Gastroesophageal sphincter (tissue), 4 donors: ENCODE measurements around the gene PPP2R5C. TPM values are rescaled to one million over a fixed set of nuclear protein-coding genes. Genes with fewer than 3 reads are reported as not detected.

Source experiments
- ATAC-seq: fragments of 150-250 bp; one replicate; pipeline ENCODE4 v1.9.1; 2016; ENCODE audit warnings: mild to moderate bottlenecking, moderate library complexity
- H3K27ac ChIP-seq, 4 donors: fragments of 200-600 bp; sonication (generic) in 3 of 4; 1 replicate in 3 of 4; 2 replicates in 1 of 4; pipeline ENCODE4 v1.5.1; 2016 to 2019
- H3K27me3 ChIP-seq: fragments of 200-600 bp; sonication (generic); one replicate; pipeline ENCODE4 v1.5.1; 2019
- H3K36me3 ChIP-seq, 2 donors: fragments of 200-600 bp; sonication (generic); one replicate each; pipeline ENCODE4 v1.5.1; 2019; ENCODE audit warnings: control low read depth in 1 of 2
- H3K4me1 ChIP-seq, 3 donors: fragments of 200-600 bp; sonication (generic); 1 replicate in 2 of 3; 2 replicates in 1 of 3; pipeline ENCODE4 v1.5.1; 2016 to 2019; ENCODE audit warnings: control low read depth in 2 of 3
- H3K4me3 ChIP-seq, 2 donors: fragments of 200-600 bp; sonication (generic); one replicate each; pipeline ENCODE4 v1.5.1; 2019; ENCODE audit warnings: mild to moderate bottlenecking in 1 of 2, moderate library complexity in 1 of 2
- H3K9me3 ChIP-seq, 3 donors: fragments of 200-600 bp; sonication (generic); one replicate each; pipeline ENCODE4 v1.5.1; 2017 to 2019; ENCODE audit warnings: control low read depth in 2 of 3
- CTCF ChIP-seq, 4 experiments: fragments of 200-600 bp in 2 of 4; fragments of 450-650 bp in 2 of 4; sonication (generic) in 1 of 4; IDR thresholded peaks; one replicate each; pipeline ENCODE4 v1.5.1; 2017 to 2019; ENCODE audit warnings: antibody characterized with exemption in 4 of 4, mild to moderate bottlenecking in 2 of 4, moderate library complexity in 2 of 4
- EP300 ChIP-seq: sonication (generic); formaldehyde crosslinking; IDR thresholded peaks from one replicate; pipeline ENCODE4 v1.6.1; 2017; ENCODE audit warnings: antibody characterized with exemption, mild to moderate bottlenecking
- POLR2A ChIP-seq, 2 donors: fragments of 450-650 bp; IDR thresholded peaks; one replicate each; pipeline ENCODE4 v1.6.1; 2017; ENCODE audit warnings: antibody characterized with exemption in 2 of 2, mild to moderate bottlenecking in 2 of 2, moderate library complexity in 1 of 2
- POLR2AphosphoS5 ChIP-seq: sonication (generic); formaldehyde crosslinking; IDR thresholded peaks from one replicate; pipeline ENCODE4 v1.6.1; 2017; ENCODE audit warnings: antibody characterized with exemption
- WGBS, 2 donors: methylation state at CpG; one replicate each; pipeline ENCODE4 v1.1.5; 2018; ENCODE audit warnings: low coverage in 1 of 2; 5-methylcytosine and 5-hydroxymethylcytosine counted together
- total RNA-seq, 4 donors: library from RNA; depleted of rRNA; stranded (reverse); fragments of >200 nt; gene quantifications; one replicate each; pipeline ENCODE4 v1.1.0, GENCODE V29; 2016

The PPP2R5C gene
- total RNA-seq, 4 donors from 2014 or later, result 123 to 199 (median 131) TPM

DNA sequence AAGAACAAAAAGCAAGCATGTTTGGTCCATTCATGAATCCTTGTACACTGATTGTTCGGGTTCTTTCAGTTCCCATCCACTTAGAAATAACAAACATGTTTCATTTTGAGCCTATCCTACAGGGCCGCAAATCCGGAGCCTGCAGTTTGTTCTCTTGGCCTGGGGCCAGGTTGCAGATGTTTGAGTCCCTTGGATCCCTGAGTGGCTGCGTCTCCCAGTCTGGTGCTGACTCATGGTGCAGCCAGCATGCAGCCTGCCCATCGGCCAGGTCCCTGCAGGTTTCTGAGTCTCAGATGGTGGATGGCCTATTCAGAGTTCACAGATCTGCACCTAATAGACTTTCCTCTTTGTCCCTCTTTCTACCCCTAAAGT lies 201.0 kb downstream of the PPP2R5C start:
- no peak for ATAC-seq
- no peaks in the 10 kb centered on the region for H3K9me3 ChIP-seq
- no peak for TF ChIP-seq POLR2AphosphoS5
- TF ChIP-seq CTCF (IDR thresholded peaks at IDR 0.05), result no peak
- TF ChIP-seq EP300, result no peak
- no peak for TF ChIP-seq POLR2A (IDR thresholded peaks at IDR 0.05)
- H3K27ac ChIP-seq, result peak overlapping the region in 3 of 4 donors; percentile 65 to 97 (median 95)
- H3K4me3 ChIP-seq, result no peak overlapping the region
- 36 to 52% methylated on average over 2 to 3 of the region's 5 CpGs for WGBS, 2 donors
- no peaks in the 10 kb centered on the region for H3K36me3 ChIP-seq
- peaks cover 0 to 53% (median 13%) of the 10 kb centered on the region in 3 donors for H3K4me1 ChIP-seq
- no peaks in the 10 kb centered on the region for H3K27me3 ChIP-seq

DNA sequence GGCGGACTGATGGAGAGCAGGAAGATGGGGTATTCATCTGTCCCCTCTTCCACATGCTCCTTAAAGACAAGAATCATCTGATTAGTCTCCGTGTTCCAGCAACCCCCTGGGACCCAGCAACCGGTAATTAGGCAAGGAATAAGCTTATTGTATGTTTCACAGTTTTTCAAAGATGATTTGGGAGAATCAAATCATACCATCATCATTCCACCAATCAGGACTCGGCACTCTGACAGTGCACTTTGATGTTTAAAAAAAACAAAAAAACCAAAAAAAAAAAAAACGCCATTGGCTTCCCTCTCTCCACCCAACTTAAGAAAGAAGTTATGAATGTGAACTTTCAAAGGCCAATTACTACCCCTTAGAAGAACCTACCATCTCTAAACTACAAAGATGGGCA lies 201.5 kb downstream of the PPP2R5C start:
- TF ChIP-seq CTCF (IDR thresholded peaks at IDR 0.05) (no peak), EP300 (no peak), POLR2A (IDR thresholded peaks at IDR 0.05) (no peak), POLR2AphosphoS5 (no peak)
- no peak overlapping the region for H3K4me3 ChIP-seq
- H3K9me3 ChIP-seq, result no peaks in the 10 kb centered on the region
- no peak for ATAC-seq
- H3K36me3 ChIP-seq, result no peaks in the 10 kb centered on the region
- 76 to 89% methylated on average over 5 of the region's 5 CpGs for WGBS, 2 donors
- H3K4me1 ChIP-seq, result peaks cover 0 to 59% (median 13%) of the 10 kb centered on the region in 3 donors
- peak overlapping the region in 3 of 4 donors; percentile 65 to 97 (median 95) for H3K27ac ChIP-seq
- no peaks in the 10 kb centered on the region for H3K27me3 ChIP-seq

- ATAC-seq, result no peak
- WGBS, 2 donors, result 22 to 92% methylated on average over 2 to 8 of the region's 20 CpGs
- Histone ChIP-seq H3K27ac (peak overlapping the region; percentile 21 to 97 (median 96)), H3K27me3 (no peaks in the 10 kb centered on the region), H3K36me3 (no peaks in the 10 kb centered on the region), H3K9me3 (no peaks in the 10 kb centered on the region), H3K4me3 (peak overlapping the region in 1 of 2 donors; percentile 88), H3K4me1 (peaks cover 0 to 66% (median 13%) of the 10 kb centered on the region in 3 donors)
- TF ChIP-seq POLR2AphosphoS5 (no peak), CTCF (IDR thresholded peaks at IDR 0.05) (no peak), EP300 (no peak), POLR2A (IDR thresholded peaks at IDR 0.05) (no peak)
Observed at GRCh38 chr14:101963656-101964296, 202.3 kb downstream of the PPP2R5C start.

DNA sequence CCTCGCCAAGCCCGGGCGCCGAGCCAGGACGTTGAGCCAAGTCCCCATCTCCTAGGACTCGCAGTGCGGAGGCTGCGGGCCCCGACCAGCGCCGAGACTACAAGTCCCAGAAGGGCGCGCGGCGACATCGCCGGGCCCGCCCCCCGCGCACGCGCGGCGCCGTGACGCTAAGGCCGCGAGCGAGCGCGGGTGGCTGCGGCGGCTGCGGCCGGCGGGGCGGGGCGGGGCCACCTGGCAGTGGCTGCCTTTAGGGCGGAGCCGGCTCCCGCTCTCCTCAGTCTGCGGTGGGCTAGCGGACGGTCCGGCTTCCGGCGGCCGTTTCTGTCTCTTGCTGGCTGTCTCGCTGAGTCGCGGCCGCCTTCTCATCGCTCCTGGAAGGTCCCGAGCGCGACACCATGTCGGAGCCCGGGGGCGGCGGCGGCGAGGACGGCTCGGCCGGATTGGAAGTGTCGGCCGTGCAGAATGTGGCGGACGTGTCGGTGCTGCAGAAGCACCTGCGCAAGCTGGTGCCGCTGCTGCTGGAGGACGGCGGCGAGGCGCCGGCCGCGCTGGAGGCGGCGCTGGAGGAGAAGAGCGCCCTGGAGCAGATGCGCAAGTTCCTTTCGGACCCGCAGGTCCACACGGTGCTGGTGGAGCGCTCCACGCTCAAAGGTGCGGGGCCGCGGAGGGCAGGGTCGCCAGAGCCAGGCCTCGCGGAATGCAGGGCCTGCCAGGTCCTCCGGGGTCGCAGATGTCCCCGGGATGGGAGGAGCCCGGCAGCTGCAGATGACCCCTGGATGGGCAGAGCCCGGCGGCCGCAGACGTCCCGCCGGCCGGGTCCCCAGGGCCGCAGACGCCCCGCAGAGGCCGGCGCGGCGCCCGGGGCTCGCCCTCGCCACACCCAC lies 203.0 kb downstream of the PPP2R5C start, which contains the start of gene DYNC1H1:
TSS of gene DYNC1H1 (plus strand) at position 277 of the 884 bp plus-strand sequence. CDS start at position 396, 119 bp downstream.
- peak; percentile 94 for ATAC-seq
- H3K4me1 ChIP-seq, result peaks cover 0 to 72% (median 13%) of the 10 kb centered on the region in 3 donors

More for the DNA sequence above, 203.0 kb downstream of the PPP2R5C start, which contains the start of gene DYNC1H1:
- Histone ChIP-seq H3K36me3 (peaks cover 0 to 5% of the 10 kb centered on the region in 2 donors), H3K9me3 (no peaks in the 10 kb centered on the region), H3K4me3 (peak within 1 kb of the TSS; percentile 70 to 88), H3K27me3 (no peaks in the 10 kb centered on the region), H3K27ac (peak within 1 kb of the TSS; percentile 72 to 97 (median 96))
- peak; percentile 95 for TF ChIP-seq POLR2AphosphoS5
- TF ChIP-seq POLR2A (IDR thresholded peaks at IDR 0.05), result peak; percentile 97 to 98
- no peak for TF ChIP-seq EP300
- TF ChIP-seq CTCF (IDR thresholded peaks at IDR 0.05), result no peak
- 0% methylated on average over 2 of the region's 115 CpGs; no CpG with 5 or more reads in 1 of the 2 donors for WGBS, 2 donors
